Tibial artery (tissue), 4 donors: ENCODE data around the gene DDX5.

Experiments used
- DNase-seq, 2 donors: peaks; one replicate each; pipeline ENCODE4 v3.0.0-alpha.2; 2019
- H3K27ac ChIP-seq, 2 donors: fragments of 200-600 bp; sonication (generic) in 1 of 2; 1 replicate in 1 of 2; 2 replicates in 1 of 2; pipeline ENCODE4 v1.5.1; 2018 to 2019; ENCODE audit warnings: mild to moderate bottlenecking in 1 of 2
- H3K27me3 ChIP-seq, 2 donors: fragments of 200-600 bp; sonication (generic) in 1 of 2; one replicate each; pipeline versions ENCODE4 v1.5.1 to v1.6.0; 2016 to 2019
- H3K36me3 ChIP-seq, 3 donors: fragments of 200-600 bp; sonication (generic) in 2 of 3; one replicate each; pipeline ENCODE4 v1.5.1; 2016 to 2019; ENCODE audit warnings: mild to moderate bottlenecking in 2 of 3
- H3K4me1 ChIP-seq, 4 donors: fragments of 200-600 bp; sonication (generic) in 2 of 4; 1 replicate in 3 of 4; 2 replicates in 1 of 4; pipeline ENCODE4 v1.5.1; 2016 to 2019
- H3K4me3 ChIP-seq, 2 donors: fragments of 200-600 bp; sonication (generic) in 1 of 2; 1 replicate in 1 of 2; 2 replicates in 1 of 2; pipeline ENCODE4 v1.5.1; 2018 to 2019; ENCODE audit warnings: mild to moderate bottlenecking in 2 of 2
- H3K9me3 ChIP-seq, 3 donors: fragments of 200-600 bp; sonication (generic) in 1 of 3; one replicate each; pipeline ENCODE4 v1.5.1; 2016 to 2019
- CTCF ChIP-seq, 2 experiments: fragments of 200-600 bp in 1 of 2; fragments of 450-650 bp in 1 of 2; IDR thresholded peaks; one replicate each; pipeline ENCODE4 v1.5.1; 2017 to 2019; ENCODE audit warnings: antibody characterized with exemption in 2 of 2, mild to moderate bottlenecking in 1 of 2, moderate library complexity in 1 of 2
- intact Hi-C: fragments of 100-400 bp; cut with DNase I; formaldehyde crosslinking; loops from one replicate; pipeline ENCODE4 v1.15.0; 2023; ENCODE audit warnings: low total_unique reads

Gene DDX5

GRCh38 chr17:64546716-64547115 is 40.6 kb upstream of the DDX5 start:
- H3K4me1 ChIP-seq: no peaks in the 10 kb centered on the region
- H3K9me3 ChIP-seq: no peaks in the 10 kb centered on the region
- no peak overlapping the region for H3K27ac ChIP-seq
- H3K36me3 ChIP-seq: peaks cover 20 to 76% (median 22%) of the 10 kb centered on the region in 3 donors
- intact Hi-C loops: no loop called here
- no peak overlapping the region for H3K4me3 ChIP-seq
- H3K27me3 ChIP-seq: no peaks in the 10 kb centered on the region
- no peak for TF ChIP-seq CTCF (IDR thresholded peaks at IDR 0.05)
- no peak for DNase-seq

GRCh38 chr17:64544742-64545141 is 38.7 kb upstream of the DDX5 start:
- no peak overlapping the region for H3K27ac ChIP-seq
- no peak overlapping the region for H3K4me3 ChIP-seq
- no peaks in the 10 kb centered on the region for H3K9me3 ChIP-seq
- TF ChIP-seq CTCF (IDR thresholded peaks at IDR 0.05): no peak
- peaks cover 22 to 76% (median 27%) of the 10 kb centered on the region in 3 donors for H3K36me3 ChIP-seq
- H3K27me3 ChIP-seq: no peaks in the 10 kb centered on the region
- no peak for DNase-seq
- H3K4me1 ChIP-seq: no peaks in the 10 kb centered on the region
- intact Hi-C loops: no loop called here

GRCh38 chr17:64540118-64540776 is 34.2 kb upstream of the DDX5 start:
- DNase-seq: no peak
- no peaks in the 10 kb centered on the region for H3K9me3 ChIP-seq
- H3K27ac ChIP-seq: no peak overlapping the region
- H3K4me3 ChIP-seq: no peak overlapping the region
- intact Hi-C loops: no loop called here
- H3K27me3 ChIP-seq: no peaks in the 10 kb centered on the region
- peaks cover 41 to 81% (median 54%) of the 10 kb centered on the region in 3 donors for H3K36me3 ChIP-seq
- no peak for TF ChIP-seq CTCF (IDR thresholded peaks at IDR 0.05)
- H3K4me1 ChIP-seq: no peaks in the 10 kb centered on the region

- H3K9me3 ChIP-seq: no peaks in the 10 kb centered on the region
- no peak for DNase-seq
- no peak overlapping the region for H3K4me3 ChIP-seq
- H3K27me3 ChIP-seq: no peaks in the 10 kb centered on the region
- peaks cover 51 to 82% (median 60%) of the 10 kb centered on the region in 3 donors for H3K36me3 ChIP-seq
- no peak for TF ChIP-seq CTCF (IDR thresholded peaks at IDR 0.05)
- no peak overlapping the region for H3K27ac ChIP-seq
- no peaks in the 10 kb centered on the region for H3K4me1 ChIP-seq
- intact Hi-C loops: no loop called here
Observed at GRCh38 chr17:64538508-64539130, 32.5 kb upstream of the DDX5 start.

GRCh38 chr17:64537488-64537887 is 31.4 kb upstream of the DDX5 start:
- Histone ChIP-seq H3K4me1 (no peaks in the 10 kb centered on the region), H3K4me3 (no peak overlapping the region), H3K27ac (no peak overlapping the region), H3K9me3 (no peaks in the 10 kb centered on the region), H3K36me3 (peaks cover 62 to 91% (median 72%) of the 10 kb centered on the region in 3 donors), H3K27me3 (no peaks in the 10 kb centered on the region)
- no peak for TF ChIP-seq CTCF (IDR thresholded peaks at IDR 0.05)
- DNase-seq: no peak
- intact Hi-C loops: no loop called here
